ENCODE results near the gene CASKIN1. TPM values are rescaled to one million over a fixed set of nuclear protein-coding genes. Genes with fewer than 3 reads are reported as not detected.

CASKIN1 gene
- total and polyA plus RNA-seq, 4 donors, result 0.09 to 0.35 (median 0.12) TPM

DNA sequence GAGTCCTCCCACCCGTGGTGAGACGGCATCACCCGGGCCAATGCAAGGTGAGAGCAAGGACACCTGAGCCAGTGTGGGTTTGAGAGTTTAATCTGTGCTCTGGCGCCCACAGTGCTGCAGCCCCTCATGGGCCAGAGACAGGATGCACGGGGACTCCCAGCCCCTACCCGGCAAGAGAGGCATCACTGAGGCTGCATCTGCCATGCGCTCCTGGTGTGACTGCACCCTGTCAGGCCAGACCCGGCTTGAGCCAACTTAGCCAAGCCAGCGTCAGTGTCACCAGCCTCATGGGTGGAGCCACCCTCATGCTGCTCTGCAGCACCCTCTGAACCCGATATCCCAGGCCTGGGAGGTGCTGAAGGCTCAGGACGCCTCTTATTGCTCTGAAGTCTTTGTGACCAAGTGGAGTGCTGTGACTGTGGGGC lies 15.5 kb upstream of the CASKIN1 start:
- WGBS, 2 donors, result 82 to 89% methylated on average over 11 of the region's 11 CpGs
- Histone ChIP-seq H3K36me3 (ENCODE audit: control insufficient read depth in 4 of 4, insufficient read depth in 4 of 4, low read length in 4 of 4) (peaks cover 0 to 32% (median 4%) of the 10 kb centered on the region in 4 donors), H3K4me3 (no peak overlapping the region), H3K9me3 (ENCODE audit: control insufficient read depth in 4 of 4, insufficient read depth in 3 of 4, low read length in 3 of 4) (no peaks in the 10 kb centered on the region), H3K27me3 (ENCODE audit: control insufficient read depth in 3 of 3, insufficient read depth in 3 of 3, low read length in 2 of 3) (no peaks in the 10 kb centered on the region), H3K9ac (ENCODE audit: insufficient read depth in 1 of 2, low read length in 2 of 2) (no peak overlapping the region), H3K27ac (ENCODE audit: low read depth in 1 of 2, low read length in 1 of 2) (peak overlapping the region; percentile 58 to 76), H3K4me1 (ENCODE audit: control insufficient read depth in 5 of 5, insufficient read depth in 5 of 5, low read length in 5 of 5) (peaks cover 0 to 20% (median 9%) of the 10 kb centered on the region in 5 donors)
- no peak for ATAC-seq (ENCODE audit: insufficient read depth, low FRiP score)
- DNase-seq, result no peak
- TF ChIP-seq, protein P1, sequence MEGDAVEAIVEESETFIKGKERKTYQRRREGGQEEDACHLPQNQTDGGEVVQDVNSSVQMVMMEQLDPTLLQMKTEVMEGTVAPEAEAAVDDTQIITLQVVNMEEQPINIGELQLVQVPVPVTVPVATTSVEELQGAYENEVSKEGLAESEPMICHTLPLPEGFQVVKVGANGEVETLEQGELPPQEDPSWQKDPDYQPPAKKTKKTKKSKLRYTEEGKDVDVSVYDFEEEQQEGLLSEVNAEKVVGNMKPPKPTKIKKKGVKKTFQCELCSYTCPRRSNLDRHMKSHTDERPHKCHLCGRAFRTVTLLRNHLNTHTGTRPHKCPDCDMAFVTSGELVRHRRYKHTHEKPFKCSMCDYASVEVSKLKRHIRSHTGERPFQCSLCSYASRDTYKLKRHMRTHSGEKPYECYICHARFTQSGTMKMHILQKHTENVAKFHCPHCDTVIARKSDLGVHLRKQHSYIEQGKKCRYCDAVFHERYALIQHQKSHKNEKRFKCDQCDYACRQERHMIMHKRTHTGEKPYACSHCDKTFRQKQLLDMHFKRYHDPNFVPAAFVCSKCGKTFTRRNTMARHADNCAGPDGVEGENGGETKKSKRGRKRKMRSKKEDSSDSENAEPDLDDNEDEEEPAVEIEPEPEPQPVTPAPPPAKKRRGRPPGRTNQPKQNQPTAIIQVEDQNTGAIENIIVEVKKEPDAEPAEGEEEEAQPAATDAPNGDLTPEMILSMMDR (IDR thresholded peaks at IDR 0.05; ENCODE audit: control extremely low read depth, extremely low read depth), result no peak

DNA sequence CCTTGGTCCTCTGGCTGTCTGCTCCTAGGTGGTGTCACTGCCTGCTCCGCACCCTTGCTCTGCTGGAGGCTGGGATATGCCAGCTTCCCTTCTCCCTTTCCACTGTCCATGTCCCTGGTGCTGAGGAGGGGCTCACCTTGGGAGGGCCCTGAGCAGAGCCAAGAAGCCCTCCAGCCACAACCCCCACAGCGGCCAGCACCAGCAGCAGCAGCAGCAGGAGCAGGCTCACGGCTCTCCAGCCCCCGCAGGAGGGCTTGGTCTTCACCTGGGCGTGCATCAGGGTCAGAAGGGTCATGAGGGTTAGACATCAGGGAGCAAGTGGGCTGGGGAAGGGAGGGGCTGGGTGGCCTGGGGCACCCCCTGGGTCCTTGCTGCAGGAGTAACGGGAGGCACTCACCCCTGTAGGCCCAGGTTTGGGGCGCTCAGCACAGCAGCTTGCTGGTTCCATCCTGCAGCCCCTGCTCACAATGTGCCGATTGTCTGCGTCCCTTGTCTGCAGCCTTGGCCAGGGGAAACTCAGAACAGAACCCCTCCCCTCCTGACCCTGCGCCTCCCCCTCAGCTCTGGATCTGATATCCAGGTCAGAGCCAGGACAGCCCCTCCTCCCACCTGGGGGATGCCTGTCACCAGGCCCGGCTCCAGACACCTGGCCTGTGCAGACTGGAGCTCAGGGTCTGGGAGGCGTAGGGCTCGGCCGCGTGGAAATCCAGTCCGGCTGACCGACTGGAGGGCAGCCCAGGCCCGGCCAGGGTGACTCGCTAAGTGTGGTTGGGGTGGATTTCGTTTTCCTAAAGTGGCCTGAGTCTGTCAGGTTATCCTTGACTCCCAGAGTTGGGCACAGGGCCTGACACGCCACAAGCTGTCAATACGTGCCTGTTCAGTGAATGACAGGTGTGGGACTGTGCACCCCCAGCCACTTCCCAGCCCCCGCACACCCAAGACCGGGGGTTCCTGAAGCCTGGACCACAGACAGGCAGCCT lies 14.3 kb upstream of the CASKIN1 start, which contains the start of gene BRICD5:
TSS of gene BRICD5 (minus strand) at position 478 of the 980 bp plus-strand sequence. CDS start at position 448, 30 bp downstream.
- 82 to 83% methylated on average over 24 of the region's 24 CpGs for WGBS, 2 donors
- Histone ChIP-seq H3K4me3 (no peak within 1 kb of the TSS), H3K9ac (ENCODE audit: insufficient read depth in 1 of 2, low read length in 2 of 2) (no peak within 1 kb of the TSS), H3K27ac (ENCODE audit: low read depth in 1 of 2, low read length in 1 of 2) (peak within 1 kb of the TSS in 1 of 2 donors; percentile 76), H3K36me3 (ENCODE audit: control insufficient read depth in 4 of 4, insufficient read depth in 4 of 4, low read length in 4 of 4) (peaks cover 0 to 35% (median 4%) of the 10 kb centered on the region in 4 donors), H3K27me3 (ENCODE audit: control insufficient read depth in 3 of 3, insufficient read depth in 3 of 3, low read length in 2 of 3) (no peaks in the 10 kb centered on the region), H3K4me1 (ENCODE audit: control insufficient read depth in 5 of 5, insufficient read depth in 5 of 5, low read length in 5 of 5) (peaks cover 4 to 28% (median 12%) of the 10 kb centered on the region in 5 donors), H3K9me3 (ENCODE audit: control insufficient read depth in 4 of 4, insufficient read depth in 3 of 4, low read length in 3 of 4) (no peaks in the 10 kb centered on the region)
- TF ChIP-seq, protein P1 (IDR thresholded peaks at IDR 0.05; ENCODE audit: control extremely low read depth, extremely low read depth), result no peak
- ATAC-seq (ENCODE audit: insufficient read depth, low FRiP score) (no peak), DNase-seq (no peak)

DNA sequence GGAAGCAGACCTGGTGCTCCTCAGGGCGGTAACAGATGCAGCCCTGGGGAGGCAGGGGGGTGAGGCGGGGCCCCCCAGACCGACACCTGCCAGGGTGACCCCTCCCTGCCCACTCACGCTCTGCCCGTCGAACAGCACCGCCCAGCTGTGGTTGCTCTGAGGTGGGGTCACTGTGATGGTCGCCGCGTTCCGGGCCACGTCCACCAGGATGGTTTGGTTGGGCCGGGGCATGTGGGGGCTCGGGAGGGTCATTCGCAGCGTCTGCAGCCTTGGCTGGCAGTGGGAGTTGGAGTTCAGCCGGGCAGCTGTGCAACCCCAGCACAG lies 13.6 kb upstream of the CASKIN1 start:
- DNase-seq, result no peak
- ATAC-seq (ENCODE audit: insufficient read depth, low FRiP score), result no peak
- Histone ChIP-seq H3K9ac (ENCODE audit: insufficient read depth in 1 of 2, low read length in 2 of 2) (no peak overlapping the region), H3K4me1 (ENCODE audit: control insufficient read depth in 5 of 5, insufficient read depth in 5 of 5, low read length in 5 of 5) (peaks cover 4 to 29% (median 12%) of the 10 kb centered on the region in 5 donors), H3K4me3 (no peak overlapping the region), H3K36me3 (ENCODE audit: control insufficient read depth in 4 of 4, insufficient read depth in 4 of 4, low read length in 4 of 4) (peaks cover 0 to 35% (median 4%) of the 10 kb centered on the region in 4 donors), H3K27me3 (ENCODE audit: control insufficient read depth in 3 of 3, insufficient read depth in 3 of 3, low read length in 2 of 3) (no peaks in the 10 kb centered on the region), H3K9me3 (ENCODE audit: control insufficient read depth in 4 of 4, insufficient read depth in 3 of 4, low read length in 3 of 4) (no peaks in the 10 kb centered on the region), H3K27ac (ENCODE audit: low read depth in 1 of 2, low read length in 1 of 2) (no peak overlapping the region)
- WGBS, 2 donors, result 94% methylated on average over 17 of the region's 17 CpGs
- TF ChIP-seq, protein P1 (IDR thresholded peaks at IDR 0.05; ENCODE audit: control extremely low read depth, extremely low read depth), result no peak

Data from lung (tissue), 12 donors.